Astrocyte of the cerebellum (primary cell): ENCODE results near the gene MINK1.

Experiments
- DNase-seq: peaks from one replicate; pipeline ENCODE4 v3.0.0-alpha.2; 2011; ENCODE audit warnings: low read depth
- H3K4me3 ChIP-seq: 2 replicates; pipeline ENCODE4 v1.5.1; 2011; ENCODE audit warnings: mild to moderate bottlenecking, low read depth, low read length, moderate library complexity
- in situ Hi-C: cut with HindIII; loops from 2 replicates; pipeline ENCODE4 v1.10.0; 2017; ENCODE audit warnings: low sequenced_read_pairs
- TF ChIP-seq, protein P1 (sequence below): IDR thresholded peaks from 2 replicates; pipeline ENCODE4 v1.5.1; 2012; ENCODE audit warnings: low read length, low read depth, moderate library complexity, mild to moderate bottlenecking; ENCODE audit errors: missing control alignments

Gene MINK1

DNA sequence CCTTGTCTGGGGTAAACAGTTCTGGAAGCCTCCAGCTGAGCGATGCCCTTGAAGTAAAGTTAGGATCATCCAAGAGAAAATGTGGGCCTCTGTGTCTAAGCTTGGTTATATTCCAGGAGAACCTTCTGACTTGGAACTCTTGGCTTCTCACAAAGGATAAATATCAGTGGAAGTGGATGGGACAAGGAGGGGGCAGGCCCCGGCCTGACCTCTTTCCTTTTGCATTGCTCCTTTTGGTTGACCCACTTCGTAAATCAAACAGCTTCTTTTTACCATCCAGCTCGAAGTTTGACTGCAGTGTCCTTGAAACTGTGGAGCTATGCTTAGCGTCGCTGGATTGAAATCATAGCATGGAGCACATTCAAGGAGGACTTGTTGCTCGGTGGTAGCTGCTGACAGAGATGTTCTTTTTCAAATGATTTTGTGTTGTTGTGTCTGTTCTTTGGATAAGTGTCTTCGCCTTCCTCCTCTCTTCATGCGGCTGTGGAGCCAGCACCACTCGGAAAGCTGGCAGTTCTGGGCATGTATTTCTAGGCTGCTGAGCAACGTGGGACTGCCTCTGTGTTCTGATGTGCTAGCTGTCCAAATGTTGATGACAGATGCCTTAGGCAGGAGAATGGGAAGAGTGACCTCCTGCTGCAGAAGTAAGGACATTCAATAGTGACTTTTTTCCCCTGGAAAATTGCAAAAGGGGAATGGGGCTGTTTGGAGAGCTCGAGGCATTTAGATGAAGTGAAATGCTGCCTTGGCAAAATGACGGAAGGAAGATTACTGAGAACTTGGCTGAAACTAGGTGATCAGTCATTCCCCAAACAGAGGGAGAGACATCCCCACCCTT is 4.5 kb downstream of the MINK1 start:
- no peak for DNase-seq
- H3K4me3 ChIP-seq: no peak overlapping the region
- in situ Hi-C loops: loop anchor here (5.0 kb wide), 1 partner anchor 50 kb away; the partner anchor contains the start of genes GLTPD2 and VMO1
- TF ChIP-seq, protein P1, sequence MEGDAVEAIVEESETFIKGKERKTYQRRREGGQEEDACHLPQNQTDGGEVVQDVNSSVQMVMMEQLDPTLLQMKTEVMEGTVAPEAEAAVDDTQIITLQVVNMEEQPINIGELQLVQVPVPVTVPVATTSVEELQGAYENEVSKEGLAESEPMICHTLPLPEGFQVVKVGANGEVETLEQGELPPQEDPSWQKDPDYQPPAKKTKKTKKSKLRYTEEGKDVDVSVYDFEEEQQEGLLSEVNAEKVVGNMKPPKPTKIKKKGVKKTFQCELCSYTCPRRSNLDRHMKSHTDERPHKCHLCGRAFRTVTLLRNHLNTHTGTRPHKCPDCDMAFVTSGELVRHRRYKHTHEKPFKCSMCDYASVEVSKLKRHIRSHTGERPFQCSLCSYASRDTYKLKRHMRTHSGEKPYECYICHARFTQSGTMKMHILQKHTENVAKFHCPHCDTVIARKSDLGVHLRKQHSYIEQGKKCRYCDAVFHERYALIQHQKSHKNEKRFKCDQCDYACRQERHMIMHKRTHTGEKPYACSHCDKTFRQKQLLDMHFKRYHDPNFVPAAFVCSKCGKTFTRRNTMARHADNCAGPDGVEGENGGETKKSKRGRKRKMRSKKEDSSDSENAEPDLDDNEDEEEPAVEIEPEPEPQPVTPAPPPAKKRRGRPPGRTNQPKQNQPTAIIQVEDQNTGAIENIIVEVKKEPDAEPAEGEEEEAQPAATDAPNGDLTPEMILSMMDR: no peak

DNA sequence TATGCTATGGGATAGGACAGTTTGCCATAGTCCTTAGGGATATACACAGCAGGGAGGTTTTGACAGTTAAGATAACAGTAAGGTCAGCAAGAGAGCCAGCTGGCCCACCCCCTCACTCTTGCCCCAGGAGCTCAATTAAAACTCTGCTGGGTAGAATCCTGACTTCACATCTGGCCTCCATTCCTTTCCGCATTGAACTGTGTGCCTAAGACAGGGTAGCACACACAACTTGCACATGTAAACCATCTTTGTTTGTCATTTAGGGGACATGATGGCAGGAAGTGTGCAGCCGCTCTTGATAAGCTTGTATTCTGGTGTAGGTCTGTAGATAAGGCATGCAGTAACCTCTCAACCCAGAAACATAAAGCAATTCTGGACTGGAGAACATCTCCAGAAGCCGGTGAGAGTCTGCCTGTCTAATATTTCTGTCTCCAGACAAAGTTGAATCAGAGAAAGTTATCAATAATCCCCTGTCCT is 5.2 kb downstream of the MINK1 start:
- TF ChIP-seq, protein P1: no peak
- in situ Hi-C loops: loop anchor here (5.0 kb wide), 1 partner anchor 51 kb away; the partner anchor contains the start of genes GLTPD2 and VMO1
- no peak overlapping the region for H3K4me3 ChIP-seq
- no peak for DNase-seq

DNA sequence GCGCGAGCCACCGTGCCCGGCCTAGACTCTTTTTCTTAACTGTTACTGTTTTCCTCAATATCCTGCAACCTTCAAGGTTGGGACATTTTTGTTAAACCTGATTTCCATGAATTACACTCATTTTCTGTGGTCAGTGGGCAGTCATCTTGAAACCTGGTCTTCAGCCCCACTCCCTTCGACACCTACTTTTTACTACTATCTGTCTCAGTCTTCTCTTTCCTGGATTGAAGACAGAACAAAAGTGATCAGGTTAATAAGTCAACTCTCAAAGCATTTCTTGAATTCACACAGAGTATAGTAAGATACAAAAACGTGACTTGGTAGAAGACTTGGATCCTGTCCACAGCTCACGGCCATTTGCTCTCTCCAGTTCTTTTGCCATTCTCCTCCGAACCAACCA is 6.1 kb downstream of the MINK1 start:
- DNase-seq: no peak
- in situ Hi-C loops: loop anchor here (5.0 kb wide), 1 partner anchor 52 kb away; the partner anchor contains the start of genes GLTPD2 and VMO1
- TF ChIP-seq, protein P1: no peak
- H3K4me3 ChIP-seq: no peak overlapping the region

DNA sequence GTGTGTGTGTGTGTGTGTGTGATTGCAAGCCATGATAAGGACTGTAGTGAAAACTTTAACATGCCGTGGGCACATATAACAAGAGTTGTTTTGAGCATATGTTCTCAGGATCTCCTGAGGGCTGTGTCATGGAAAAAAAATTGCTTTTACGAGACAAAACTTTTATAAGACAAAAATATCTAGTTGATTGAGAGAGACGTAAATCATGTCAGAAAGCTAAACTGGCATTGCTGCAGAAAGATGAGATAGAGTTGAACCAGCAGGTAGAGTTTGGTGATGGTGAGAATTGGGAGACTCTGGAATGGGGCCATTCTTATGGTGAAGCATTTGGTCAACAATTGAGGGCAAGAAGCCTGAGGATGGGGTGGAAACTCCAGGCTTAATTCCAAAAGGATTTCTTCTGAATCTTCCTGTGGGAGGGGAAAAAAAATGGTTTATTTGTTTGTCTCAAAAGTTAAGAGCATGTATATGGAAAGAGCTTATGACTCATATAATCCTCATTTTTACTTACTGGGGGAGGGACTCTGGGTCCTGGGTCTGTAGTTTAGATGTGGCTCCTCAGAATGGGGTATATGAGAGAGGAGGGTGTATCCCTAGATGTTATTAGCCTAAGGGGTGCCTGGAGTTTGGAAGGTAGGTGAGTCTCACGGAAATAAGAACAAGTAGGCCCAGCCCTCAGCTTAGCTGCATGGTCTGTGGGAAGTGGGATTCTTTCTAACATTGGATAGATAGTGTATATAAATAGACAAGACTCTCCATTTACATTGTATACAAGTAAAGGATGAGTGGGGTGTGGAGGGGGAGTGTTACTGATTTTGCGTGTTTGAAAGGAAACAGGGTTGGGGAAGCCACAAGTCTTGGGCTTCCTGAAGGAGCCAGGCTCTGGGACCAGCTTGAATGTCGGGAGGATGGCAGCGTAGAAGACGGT is 7.1 kb downstream of the MINK1 start:
- no peak for DNase-seq
- H3K4me3 ChIP-seq: no peak overlapping the region
- TF ChIP-seq, protein P1: no peak
- in situ Hi-C loops: loop anchor here (5.0 kb wide), 1 partner anchor 53 kb away; the partner anchor contains the start of genes GLTPD2 and VMO1

DNA sequence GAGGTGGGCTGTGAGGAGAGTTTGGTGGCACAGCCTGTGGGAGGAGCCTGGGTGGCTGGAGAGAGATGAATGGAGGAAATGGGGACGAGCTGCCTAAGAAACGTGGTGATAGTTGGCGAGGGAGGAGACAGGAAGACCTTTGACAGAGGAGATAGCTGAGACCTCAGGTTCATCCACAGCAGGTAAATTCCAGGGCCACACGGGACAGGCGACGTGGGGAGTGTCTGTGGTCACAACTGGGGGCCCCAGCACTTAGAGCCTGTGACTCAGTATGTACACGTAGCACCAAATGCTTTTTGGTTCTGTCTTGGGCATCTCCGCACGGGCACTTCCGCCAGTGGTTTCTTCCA is 7.7 kb downstream of the MINK1 start:
- in situ Hi-C loops: no loop called here
- no peak overlapping the region for H3K4me3 ChIP-seq
- TF ChIP-seq, protein P1: no peak
- DNase-seq: no peak

DNA sequence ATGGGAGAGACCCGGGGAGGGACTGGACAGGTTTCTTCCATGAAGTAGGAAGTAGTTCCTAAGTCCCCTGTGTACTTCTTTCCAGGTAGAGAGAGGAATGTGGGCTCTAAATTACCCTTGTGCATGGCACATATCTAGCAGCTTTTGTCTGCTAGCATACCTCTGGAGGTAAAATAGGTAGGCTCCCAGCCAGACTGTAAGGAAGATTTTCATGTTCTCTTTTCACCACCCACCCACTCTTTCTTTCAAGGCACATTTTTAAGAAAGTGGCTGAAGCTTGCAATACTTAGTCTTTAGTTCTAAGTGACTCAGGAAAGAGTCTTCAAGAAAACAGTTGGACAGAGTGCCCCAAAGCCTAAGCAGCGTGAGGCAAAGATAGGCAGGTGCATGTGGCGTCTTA is 9.2 kb downstream of the MINK1 start:
- DNase-seq: no peak
- in situ Hi-C loops: no loop called here
- no peak overlapping the region for H3K4me3 ChIP-seq
- TF ChIP-seq, protein P1: no peak
